ENCODE results near the gene CLDN1.

The CLDN1 gene

DNA sequence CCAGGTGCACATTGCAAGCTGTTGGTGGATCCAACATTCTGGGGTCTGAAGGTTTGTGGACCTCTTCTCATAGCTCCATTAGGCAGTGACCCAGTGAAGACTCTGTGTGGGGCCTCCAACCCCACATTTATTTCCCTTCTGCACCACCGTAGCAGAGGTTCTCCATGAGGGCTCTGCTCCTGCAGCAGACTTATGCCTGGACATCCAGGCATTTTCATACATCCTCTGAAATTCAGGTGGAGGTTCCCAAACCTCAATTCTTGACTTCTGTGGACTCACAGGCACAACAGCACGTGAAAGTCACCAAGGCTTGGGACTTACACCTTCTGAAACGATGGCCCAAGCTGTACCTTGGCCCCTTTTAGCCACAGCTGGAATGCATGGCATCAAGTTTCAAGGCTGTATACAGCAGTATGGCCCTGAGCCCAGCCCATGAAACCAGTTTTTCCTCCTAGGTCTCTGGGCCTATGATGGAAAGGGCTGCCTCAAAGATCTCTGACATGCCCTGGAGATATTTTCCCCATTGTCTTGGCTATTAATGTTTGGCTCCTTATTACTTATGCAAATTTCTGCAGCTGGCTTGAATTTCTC, 30.2 kb downstream of the CLDN1 start:
- Histone ChIP-seq H3K36me3 (no peaks in the 10 kb centered on the region), H3K9me3 (no peaks in the 10 kb centered on the region), H3K4me1 (no peaks in the 10 kb centered on the region), H3K27me3 (no peaks in the 10 kb centered on the region), H3K27ac (no peak overlapping the region), H3K4me3 (no peak overlapping the region)
- no peak for DNase-seq
- no peak for TF ChIP-seq CTCF (IDR thresholded peaks at IDR 0.05)
- intact Hi-C loops (cut with DNase I; ENCODE audit: low total_unique reads): no loop called here

GRCh38 chr3:190289989-190290388, 32.3 kb downstream of the CLDN1 start:
- Histone ChIP-seq H3K36me3 (no peaks in the 10 kb centered on the region), H3K9me3 (peaks cover 0 to 7% (median 6%) of the 10 kb centered on the region in 3 donors), H3K27me3 (no peaks in the 10 kb centered on the region), H3K4me1 (no peaks in the 10 kb centered on the region), H3K27ac (no peak overlapping the region), H3K4me3 (no peak overlapping the region)
- intact Hi-C loops (cut with DNase I; ENCODE audit: low total_unique reads): no loop called here
- no peak for DNase-seq
- no peak for TF ChIP-seq CTCF (IDR thresholded peaks at IDR 0.05)

DNA sequence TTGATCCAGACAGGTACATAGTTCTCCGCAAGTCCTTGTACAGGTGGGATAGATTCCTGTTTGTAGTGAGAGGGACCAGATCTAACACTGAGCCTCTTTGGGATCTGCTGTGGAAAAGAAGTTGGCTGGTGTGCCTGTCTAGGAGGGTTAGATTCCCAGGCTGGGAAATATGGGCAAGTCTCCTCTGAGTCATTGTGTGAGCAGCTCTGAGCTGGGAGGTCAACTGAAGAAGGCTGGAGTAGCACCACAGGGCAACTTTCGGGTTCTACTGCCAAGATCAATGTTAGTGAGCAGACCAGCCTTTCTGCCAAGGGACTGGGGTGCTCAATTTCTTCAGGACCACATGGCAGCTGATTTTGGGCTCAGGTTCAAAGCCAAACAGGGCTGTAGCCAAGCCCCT, 33.4 kb downstream of the CLDN1 start:
- Histone ChIP-seq H3K4me1 (no peaks in the 10 kb centered on the region), H3K27ac (no peak overlapping the region), H3K36me3 (no peaks in the 10 kb centered on the region), H3K9me3 (peaks cover 0 to 7% (median 6%) of the 10 kb centered on the region in 3 donors), H3K4me3 (no peak overlapping the region), H3K27me3 (no peaks in the 10 kb centered on the region)
- DNase-seq: no peak
- intact Hi-C loops (cut with DNase I; ENCODE audit: low total_unique reads): no loop called here
- no peak for TF ChIP-seq CTCF (IDR thresholded peaks at IDR 0.05)

DNA sequence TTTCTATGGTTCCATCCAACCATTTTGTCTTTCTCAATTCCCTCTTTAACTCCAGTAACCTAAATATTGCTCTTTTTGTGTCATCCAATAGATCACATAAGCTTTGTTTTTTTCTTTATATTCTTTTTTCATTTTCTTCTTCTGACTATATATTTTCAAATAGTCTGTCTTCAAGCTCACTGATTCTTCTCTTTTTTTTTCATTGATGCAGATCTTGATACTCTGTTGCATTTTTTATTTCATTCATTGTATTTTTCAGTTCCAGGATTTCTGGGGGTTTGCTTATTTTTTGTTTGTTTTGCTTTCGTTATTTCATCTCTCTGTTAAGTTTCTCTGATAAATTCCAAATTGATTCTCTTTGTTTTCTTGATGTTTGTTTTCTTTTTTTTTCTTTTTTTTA, 36.2 kb downstream of the CLDN1 start:
- H3K36me3 ChIP-seq: no peaks in the 10 kb centered on the region
- H3K27me3 ChIP-seq: no peaks in the 10 kb centered on the region
- H3K4me1 ChIP-seq: no peaks in the 10 kb centered on the region
- H3K4me3 ChIP-seq: no peak overlapping the region
- no peak for TF ChIP-seq CTCF (IDR thresholded peaks at IDR 0.05)
- H3K27ac ChIP-seq: no peak overlapping the region
- no peak for DNase-seq
- H3K9me3 ChIP-seq: peaks cover 0 to 7% (median 6%) of the 10 kb centered on the region in 3 donors
- intact Hi-C loops (cut with DNase I; ENCODE audit: low total_unique reads): no loop called here

GRCh38 chr3:190281308-190282051, 40.8 kb downstream of the CLDN1 start:
- no peaks in the 10 kb centered on the region for H3K36me3 ChIP-seq
- peaks cover 0 to 7% (median 6%) of the 10 kb centered on the region in 3 donors for H3K9me3 ChIP-seq
- H3K4me3 ChIP-seq: no peak overlapping the region
- TF ChIP-seq CTCF (IDR thresholded peaks at IDR 0.05): no peak
- intact Hi-C loops (cut with DNase I; ENCODE audit: low total_unique reads): no loop called here
- no peaks in the 10 kb centered on the region for H3K4me1 ChIP-seq
- DNase-seq: no peak
- H3K27ac ChIP-seq: no peak overlapping the region
- H3K27me3 ChIP-seq: no peaks in the 10 kb centered on the region

Data from tibial artery (tissue), 4 donors.